Measurements from ENCODE around the gene RFX2. TPM values are rescaled to one million over a fixed set of nuclear protein-coding genes. Genes with fewer than 3 reads are reported as not detected.

Gene RFX2
- total RNA-seq, 1 donor from 2014 or later = 6.5 TPM

- no peak for TF ChIP-seq CTCF (IDR thresholded peaks at IDR 0.05; ENCODE audit: insufficient read depth, low read length, poor library complexity, severe bottlenecking)
- DNase-seq (ENCODE audit: low read depth) = no peak
- no peaks in the 10 kb centered on the region for H3K27me3 ChIP-seq (ENCODE audit: control insufficient read depth, insufficient read depth, low read length)
- H3K4me3 ChIP-seq (ENCODE audit: low read depth, low read length) = no peak overlapping the region
- H3K36me3 ChIP-seq (ENCODE audit: control insufficient read depth, insufficient read depth, low read length) = no peaks in the 10 kb centered on the region
Measured at GRCh38 chr19:6002591-6002990, 107.7 kb downstream of the RFX2 start.

- no peak overlapping the region for H3K4me3 ChIP-seq (ENCODE audit: low read depth, low read length)
- no peaks in the 10 kb centered on the region for H3K27me3 ChIP-seq (ENCODE audit: control insufficient read depth, insufficient read depth, low read length)
- no peak for DNase-seq (ENCODE audit: low read depth)
- no peak for TF ChIP-seq CTCF (IDR thresholded peaks at IDR 0.05; ENCODE audit: insufficient read depth, low read length, poor library complexity, severe bottlenecking)
- H3K36me3 ChIP-seq (ENCODE audit: control insufficient read depth, insufficient read depth, low read length) = no peaks in the 10 kb centered on the region
Measured at GRCh38 chr19:6000228-6000847, 110.0 kb downstream of the RFX2 start.

GRCh38 chr19:5999693-6000092 is 110.6 kb downstream of the RFX2 start:
- H3K27me3 ChIP-seq (ENCODE audit: control insufficient read depth, insufficient read depth, low read length) = no peaks in the 10 kb centered on the region
- no peak for TF ChIP-seq CTCF (IDR thresholded peaks at IDR 0.05; ENCODE audit: insufficient read depth, low read length, poor library complexity, severe bottlenecking)
- H3K36me3 ChIP-seq (ENCODE audit: control insufficient read depth, insufficient read depth, low read length) = no peaks in the 10 kb centered on the region
- DNase-seq (ENCODE audit: low read depth) = no peak
- no peak overlapping the region for H3K4me3 ChIP-seq (ENCODE audit: low read depth, low read length)

GRCh38 chr19:5997371-5997770 is 112.9 kb downstream of the RFX2 start:
- peak; percentile 20 for TF ChIP-seq CTCF (IDR thresholded peaks at IDR 0.05; ENCODE audit: insufficient read depth, low read length, poor library complexity, severe bottlenecking)
- H3K27me3 ChIP-seq (ENCODE audit: control insufficient read depth, insufficient read depth, low read length) = no peaks in the 10 kb centered on the region
- H3K4me3 ChIP-seq (ENCODE audit: low read depth, low read length) = no peak overlapping the region
- H3K36me3 ChIP-seq (ENCODE audit: control insufficient read depth, insufficient read depth, low read length) = no peaks in the 10 kb centered on the region
- no peak for DNase-seq (ENCODE audit: low read depth)

GRCh38 chr19:5996623-5997320 is 113.5 kb downstream of the RFX2 start:
- H3K36me3 ChIP-seq (ENCODE audit: control insufficient read depth, insufficient read depth, low read length) = no peaks in the 10 kb centered on the region
- no peak for TF ChIP-seq CTCF (IDR thresholded peaks at IDR 0.05; ENCODE audit: insufficient read depth, low read length, poor library complexity, severe bottlenecking)
- H3K4me3 ChIP-seq (ENCODE audit: low read depth, low read length) = no peak overlapping the region
- no peak for DNase-seq (ENCODE audit: low read depth)
- no peaks in the 10 kb centered on the region for H3K27me3 ChIP-seq (ENCODE audit: control insufficient read depth, insufficient read depth, low read length)

- TF ChIP-seq CTCF (IDR thresholded peaks at IDR 0.05; ENCODE audit: insufficient read depth, low read length, poor library complexity, severe bottlenecking) = no peak
- Histone ChIP-seq H3K27me3 (ENCODE audit: control insufficient read depth, insufficient read depth, low read length) (no peaks in the 10 kb centered on the region), H3K4me3 (ENCODE audit: low read depth, low read length) (no peak overlapping the region), H3K36me3 (ENCODE audit: control insufficient read depth, insufficient read depth, low read length) (no peaks in the 10 kb centered on the region)
- DNase-seq (ENCODE audit: low read depth) = no peak
Measured at GRCh38 chr19:5996102-5996501, 114.2 kb downstream of the RFX2 start.

Measured in kidney epithelial cell (primary cell).